Kasumi-1 (cell line): ENCODE data around the gene CDH4.

ENCODE experiments used
- DNase-seq, 2 experiments: peaks; one replicate each; lab custom pipeline; 2025; lab: John Stamatoyannopoulos, UW

CDH4 gene

DNA sequence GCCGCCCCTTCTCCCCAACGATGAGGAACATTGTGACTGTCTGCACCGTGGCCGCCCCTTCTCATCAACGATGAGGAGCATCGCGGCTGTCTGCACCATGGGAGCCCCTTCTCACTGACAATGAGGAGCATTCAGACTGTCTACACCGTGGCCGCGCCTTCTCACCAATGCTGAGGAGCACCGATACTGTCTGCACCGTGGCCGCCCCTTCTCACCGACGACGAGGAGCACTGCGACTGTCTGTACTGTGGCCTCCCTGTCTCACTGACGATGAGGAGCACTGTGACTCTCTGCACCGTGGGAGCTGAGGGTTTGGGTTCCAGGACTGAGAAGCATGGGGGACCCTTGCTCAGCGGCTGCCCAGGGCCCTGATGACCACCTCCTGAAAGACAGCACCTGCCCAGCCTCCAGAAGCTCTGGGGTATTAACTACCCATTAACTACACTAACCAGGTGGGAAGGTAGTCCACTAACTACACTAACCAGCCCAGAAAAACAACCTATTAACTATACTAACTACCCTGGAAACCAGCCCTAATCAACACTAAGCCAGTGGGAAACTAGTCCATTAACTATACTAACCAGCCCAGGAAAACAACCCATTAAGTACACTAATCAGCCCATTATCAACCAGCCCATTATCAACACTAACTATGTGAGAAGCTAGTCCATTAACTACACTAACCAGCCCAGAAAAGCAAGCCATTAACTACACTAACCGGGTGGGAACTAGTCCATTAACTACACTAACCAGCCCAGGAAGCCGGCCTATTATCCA, 696.7 kb downstream of the CDH4 start:
- no peak for DNase-seq

DNA sequence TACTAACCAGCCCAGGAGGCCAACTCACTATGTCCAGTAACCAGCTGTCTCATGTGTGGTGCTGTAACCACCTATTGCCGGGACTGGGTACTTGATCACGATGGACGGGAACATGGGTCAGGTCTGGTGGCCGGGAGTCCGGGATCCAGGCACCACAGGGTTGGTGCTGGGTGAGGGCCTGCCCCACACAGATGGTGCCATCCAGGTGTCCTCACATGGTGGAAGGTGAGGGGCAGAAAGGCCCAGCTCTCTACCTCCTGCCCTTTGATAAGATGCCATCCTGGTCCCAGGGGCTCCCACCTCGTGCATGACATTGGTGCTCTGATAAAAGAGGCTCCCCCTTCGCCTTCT, 697.3 kb downstream of the CDH4 start:
- DNase-seq: no peak

DNA sequence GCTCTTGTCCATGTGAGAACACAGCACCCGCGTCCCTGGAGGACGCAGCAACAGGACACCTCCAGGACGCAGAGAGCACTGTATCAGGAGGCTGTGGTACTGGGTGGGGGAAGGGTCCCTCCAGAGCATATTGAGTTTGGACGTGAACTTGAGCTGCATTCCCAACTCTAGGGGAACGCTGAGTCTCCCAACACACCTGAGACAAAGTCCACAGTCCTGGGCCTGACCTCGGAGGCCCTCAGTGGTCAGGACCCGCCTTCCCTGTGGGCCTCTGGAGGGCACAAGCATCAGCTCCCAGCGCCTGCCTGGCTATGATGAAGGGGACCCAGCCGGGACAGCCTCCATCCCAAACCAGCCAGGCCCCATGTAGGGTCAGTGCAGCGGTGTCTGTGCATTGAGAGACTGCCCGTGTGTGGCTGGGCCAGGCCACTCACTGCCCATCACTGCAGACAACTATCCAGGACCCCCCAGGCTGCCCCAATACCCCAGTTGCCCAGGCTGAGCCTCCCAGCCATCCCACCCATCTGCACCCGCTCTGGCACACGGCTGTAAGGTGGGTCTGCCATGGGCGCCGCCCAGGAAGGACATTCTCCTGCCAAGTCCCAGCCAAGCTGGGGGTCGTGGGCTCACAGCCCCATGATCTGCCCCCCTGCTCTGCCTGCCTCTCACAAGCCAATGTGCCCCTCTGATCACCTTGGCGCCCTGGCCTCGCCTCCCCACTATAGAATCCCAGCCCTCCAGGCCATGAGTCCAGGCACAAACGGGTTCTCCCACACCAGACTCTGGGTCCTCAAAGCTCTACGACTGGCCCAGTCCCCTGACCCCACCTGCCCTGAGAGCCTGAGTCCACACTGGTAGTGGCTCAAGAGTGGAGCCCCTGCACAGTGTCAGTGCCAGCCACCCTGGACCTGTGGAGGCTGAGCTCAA, 697.9 kb downstream of the CDH4 start:
- no peak for DNase-seq

DNA sequence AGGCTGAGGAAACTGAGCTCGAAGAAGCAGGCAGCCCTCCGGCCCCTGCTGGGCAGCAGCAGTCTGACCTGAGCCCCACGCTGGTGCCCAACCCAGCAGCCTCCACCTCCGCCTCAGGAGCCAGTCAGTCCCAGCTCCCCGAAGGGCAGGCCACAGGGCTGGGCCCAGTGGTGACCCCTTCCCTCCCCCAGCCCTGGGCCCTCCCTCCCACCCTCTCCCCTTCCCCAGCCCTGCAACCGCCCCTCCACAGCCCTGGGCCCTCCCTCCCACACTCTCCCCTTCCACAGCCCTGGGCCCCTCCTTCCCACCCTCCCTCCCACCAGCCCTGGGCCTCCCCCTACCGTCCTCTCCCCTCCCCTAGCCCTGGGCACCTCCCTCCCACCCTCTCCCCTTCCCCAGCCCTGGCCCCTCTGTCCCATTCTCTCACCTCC, 698.6 kb downstream of the CDH4 start:
- DNase-seq: no peak

DNA sequence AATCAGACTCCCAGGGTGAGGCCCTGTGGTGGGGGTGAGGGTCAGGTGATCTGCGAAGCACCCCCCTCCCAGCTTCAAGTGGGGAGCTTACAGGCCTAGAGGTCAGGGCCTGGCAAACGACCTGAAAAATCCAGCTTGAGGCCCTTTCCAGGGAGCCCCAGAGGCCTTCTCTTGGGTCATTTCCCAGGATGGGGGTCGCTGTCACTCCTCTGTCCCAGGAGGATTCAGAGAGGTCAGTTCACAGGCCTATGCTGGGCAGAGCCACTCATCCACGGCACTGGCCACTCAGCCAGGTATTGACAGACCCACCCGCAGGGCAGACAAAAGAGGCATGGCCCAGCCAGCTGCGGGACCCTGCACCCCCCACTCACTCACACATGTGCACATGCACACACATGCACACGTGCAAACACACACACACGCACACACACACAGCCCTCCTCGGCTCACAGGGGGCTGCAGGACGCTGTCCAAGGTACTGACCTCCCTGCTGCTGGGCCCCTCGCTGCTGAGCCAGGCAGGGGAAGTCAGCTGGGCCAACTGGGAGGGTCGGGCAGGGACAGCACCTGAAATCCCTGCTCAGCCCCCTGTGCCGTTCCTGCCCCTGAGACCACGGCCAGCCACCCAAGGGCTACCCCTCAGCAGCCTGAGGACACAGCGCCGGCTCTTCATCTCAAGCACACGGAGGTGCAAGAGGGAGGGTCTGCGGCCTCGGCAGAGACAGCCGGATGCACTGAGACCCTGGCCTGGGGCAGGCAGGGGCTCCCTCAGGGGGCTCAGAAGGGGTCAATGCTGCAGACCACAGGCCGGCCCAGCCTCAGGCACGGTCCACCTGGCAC, 699.9 kb downstream of the CDH4 start:
- peak in 1 of 2 experiments; percentile 21 for DNase-seq

DNA sequence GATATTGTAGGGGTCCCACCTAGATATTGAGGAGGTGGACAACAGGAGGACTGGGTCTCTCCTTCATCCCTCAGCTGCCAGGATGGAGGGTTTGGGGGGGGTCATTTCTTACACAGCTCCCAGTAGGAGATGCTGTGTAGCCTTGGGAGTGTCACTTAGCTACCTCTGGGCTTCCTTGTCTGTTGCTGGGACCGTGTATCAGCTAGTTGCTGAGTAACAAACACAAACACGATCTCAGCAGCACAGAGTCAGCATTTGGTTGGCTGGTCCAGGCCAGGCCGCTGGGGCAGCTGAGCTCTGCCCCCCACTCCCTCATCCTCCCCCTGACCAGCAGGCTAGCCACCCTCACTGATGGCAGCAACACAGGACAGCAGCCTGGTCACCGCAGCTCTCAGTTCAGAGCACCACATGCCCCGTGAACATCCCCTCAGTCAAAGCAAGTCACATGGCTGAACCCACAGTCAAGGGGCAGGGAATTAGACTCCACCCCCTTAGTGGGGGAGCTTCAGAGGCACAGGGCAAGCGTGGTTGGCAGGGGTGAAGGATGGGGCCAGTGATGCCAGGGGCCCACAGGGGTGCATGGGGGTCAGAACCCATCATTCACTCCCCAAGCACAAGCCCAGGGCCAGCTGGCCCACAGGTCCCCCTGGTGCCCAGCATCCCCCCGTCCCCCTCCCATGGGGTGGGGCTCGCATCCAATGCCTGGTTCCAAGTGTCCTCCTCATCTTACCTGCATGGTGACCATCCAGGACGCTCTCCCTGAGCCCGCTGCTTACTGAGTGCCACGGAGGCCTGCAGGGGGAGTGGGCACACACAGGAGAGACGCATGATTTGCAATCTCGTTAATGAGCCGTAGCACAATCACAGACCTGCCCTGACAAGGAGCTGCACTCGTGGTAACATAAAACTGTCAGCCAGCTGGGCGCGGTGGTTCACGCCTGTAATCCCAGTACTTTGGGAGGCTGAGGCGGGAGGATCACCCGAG, 701.3 kb downstream of the CDH4 start:
- no peak for DNase-seq

DNA sequence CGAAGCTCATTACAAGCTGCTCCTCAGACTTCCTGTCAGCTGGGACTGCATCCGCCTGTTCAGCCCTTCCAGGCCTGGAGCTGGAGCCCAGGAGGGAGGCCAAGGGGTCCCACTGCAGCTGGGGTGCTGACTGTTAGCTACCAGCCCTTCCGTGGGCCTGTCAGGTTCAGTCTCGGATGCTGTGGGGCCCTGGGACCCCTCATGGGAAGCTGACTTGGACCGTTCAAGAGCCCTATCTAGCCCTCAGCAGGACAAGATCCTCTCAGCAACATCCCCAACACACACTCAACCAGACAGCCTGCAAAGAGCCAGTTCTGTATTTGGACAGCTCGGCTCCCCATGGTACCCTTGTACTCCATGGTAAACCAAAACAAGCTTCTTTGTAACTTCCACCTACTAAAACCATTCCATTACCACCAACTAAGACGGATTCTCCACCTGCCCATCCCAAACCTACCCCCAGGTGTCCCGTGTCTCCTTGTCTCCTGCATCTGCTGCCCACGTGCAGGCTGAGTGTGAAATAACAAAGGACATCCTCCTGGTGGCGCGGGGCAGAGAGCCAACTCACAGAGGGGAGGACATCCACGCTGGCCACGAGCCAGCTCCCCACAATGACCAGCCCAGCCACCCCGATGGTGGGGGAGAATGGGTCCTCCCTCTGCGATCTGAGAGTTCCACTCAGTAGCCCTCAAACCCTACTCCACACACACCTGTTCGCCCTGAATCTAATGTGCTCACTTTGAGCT, 702.4 kb downstream of the CDH4 start:
- DNase-seq: no peak

DNA sequence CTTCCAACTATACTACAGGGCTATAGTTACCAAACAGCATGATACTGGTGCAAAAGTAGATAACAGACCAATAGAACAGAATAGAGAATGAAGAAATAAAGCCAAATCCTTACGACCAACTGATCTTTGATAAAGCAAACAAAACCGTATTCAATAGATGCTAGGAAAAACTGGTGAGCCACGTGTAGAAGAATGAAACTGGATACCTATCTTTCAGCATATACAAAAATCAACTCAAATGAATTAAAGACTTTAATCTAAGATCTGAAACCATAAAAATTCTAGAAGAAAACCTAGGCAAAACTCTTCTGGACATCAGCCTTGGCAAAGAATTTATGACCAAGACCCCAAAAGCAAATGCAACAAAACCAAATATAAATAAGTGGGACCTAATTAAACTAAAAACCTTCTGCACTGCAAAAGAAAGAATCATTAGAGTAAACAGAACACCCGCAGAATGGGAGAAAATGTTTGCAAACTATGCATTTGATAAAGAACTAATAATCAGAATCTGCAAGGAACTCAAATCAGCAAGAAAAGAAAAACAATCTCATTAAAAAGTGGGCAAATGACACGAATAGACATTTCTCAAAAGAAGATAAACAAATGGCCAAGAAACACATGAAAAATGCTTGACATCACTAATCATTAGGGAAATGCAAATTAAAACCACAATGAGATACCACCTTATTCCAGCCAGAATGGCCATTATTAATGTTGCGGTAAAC, 703.8 kb downstream of the CDH4 start:
- no peak for DNase-seq

DNA sequence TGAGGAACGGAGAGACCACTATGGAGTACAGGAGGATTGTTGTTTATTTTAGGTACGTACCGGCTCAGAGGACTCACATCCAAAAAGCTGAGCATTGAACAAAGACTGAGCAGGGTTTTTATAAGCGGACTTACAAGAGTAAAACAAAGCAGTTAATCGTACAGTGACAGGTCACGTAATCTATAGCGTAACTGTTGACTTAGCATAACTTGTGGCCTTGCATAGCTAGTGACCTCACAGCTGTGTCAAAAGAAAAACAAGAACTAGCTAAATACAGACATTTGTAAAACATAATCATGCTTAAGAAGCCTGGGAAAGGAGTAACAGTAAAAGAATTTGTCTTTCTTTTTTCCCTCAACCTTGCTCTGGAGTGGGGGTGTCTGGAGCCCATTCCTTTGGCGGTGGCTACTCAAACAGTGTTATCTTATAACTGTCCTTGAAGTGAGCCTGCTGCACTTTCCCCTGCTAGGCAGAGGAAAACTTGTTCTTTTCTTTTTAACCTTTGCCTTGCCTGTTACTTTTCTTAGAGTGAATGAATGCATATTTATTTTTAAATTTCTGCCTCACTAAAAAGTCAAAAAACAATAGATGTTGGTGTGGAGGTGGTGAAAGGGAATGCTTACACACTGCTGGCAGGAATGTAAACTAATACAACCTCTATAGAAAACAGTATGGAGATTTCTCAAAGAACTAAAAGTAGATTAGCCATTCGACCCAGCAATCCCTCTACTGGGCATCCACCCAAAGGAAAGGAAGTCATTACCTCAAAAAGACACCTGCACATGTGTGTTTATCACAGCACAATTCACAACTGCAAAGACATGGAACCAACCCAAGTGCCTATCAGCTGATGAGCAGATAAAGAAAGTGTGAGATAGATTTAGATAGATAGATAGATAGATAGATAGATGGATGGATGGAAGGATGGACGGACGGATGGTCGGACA, 704.6 kb downstream of the CDH4 start:
- DNase-seq: no peak

DNA sequence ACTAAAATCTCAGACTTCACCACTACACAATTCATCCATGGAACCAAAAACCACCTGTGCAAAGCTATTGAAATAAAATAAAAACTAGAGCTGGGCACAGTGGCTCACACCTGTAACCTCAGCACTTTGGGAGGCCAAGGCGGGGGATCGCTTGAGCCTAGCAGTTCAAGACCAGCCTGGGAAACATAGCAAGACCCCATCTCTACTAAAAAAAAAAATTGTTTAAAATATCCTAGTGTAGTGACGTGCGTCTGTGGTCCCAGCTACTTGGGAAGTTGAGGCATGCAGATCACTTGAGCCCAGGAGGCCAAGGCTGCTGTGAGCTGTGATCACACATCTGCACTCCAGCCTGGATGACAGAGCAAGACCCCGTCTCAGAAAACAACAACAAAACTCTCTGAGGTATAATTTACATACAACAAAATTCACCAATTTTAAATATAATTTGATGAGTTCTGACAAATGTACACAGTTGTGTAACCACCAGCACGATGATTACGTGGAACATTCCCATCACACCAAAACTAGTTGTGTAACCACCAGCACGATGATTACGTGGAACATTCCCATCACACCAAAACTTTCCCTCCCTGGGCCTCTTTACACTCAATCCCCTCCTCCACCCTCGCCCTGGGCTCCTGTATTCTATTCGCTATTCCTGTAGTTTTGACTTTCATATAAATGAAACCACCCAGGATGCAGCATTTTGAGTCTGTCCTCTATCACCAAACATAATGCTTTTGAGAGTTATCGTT, 706.1 kb downstream of the CDH4 start:
- no peak for DNase-seq

DNA sequence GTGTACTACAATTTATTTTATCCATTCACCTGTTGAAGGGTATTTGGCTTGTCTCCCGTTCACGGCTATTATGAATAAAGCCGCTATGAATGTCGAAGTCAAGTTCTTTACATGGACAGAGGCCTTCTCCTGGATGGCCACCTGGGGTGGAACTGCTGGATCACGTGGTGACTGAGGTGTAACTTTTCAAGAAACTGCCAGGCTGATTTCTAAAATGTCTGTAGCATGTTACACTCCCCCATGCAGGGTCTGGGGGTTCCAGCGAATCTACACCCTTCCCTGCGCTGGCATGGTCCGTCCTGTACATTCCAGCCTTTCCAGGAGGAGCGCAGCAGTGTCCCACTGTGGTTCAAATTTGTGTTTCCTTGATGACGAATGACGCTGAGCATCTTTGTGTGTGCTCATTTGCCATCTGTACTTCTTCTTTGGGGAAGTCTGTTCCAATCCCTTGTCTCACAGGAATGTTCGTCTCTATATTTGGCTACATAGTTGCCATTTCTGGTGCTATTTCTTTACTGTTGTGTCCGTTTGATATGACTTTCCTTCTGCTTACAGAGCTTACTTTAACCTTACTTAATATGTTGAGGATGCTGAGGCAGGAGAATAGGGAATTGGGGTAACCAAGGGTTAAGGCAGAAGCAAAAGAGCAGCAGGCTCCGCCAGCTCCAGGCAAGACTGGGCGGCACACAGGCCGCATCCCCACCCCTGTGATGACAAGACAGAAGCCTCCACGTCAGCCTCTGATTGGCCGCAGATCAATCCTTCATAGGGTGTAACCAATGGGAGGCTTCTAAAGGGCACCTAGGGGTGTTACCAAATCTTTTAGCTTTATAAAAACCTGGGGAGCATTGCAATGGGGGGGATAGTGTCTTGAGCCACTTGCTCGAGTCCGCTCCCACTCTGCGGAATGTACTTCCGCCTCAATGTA, 707.0 kb downstream of the CDH4 start:
- DNase-seq: no peak

DNA sequence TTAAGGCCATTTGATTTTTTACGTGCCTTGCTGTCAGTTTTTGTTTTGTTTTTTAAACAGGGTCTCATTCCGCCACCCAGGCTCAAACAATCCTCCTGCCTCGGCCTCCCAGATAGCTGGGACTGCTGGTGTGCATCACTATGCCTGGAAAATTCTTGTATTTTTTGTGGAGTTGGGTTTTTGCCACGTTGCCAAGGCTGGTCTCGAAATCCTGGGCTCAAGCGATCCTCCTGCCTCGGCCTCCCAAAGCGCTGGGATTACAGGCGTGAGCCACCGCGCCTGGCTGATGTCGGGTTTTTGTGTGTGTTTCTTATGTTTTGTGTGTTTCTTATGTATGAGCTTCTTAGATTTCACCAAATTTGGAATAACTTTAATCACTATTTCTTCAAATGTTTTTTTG, 708.8 kb downstream of the CDH4 start:
- no peak for DNase-seq

DNA sequence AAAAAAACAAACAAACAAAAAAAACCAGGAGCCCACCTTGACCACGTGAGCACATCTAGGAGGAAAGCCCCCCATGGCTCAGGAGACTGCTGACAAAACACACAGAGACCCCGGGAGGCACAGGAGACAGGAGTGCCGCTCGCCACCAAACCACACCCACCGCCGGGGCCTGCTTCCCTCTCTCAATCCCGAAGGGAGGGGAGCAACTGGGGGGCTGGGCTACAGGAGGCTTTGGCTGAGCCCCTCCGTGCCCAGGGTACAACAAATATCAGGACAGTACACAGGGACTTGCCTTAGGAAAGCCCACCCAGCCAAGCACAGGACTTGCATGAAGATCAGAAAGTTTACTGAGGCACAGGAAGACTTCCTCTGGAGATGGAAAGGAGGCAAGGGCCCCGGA, 711.1 kb downstream of the CDH4 start:
- DNase-seq: no peak

DNA sequence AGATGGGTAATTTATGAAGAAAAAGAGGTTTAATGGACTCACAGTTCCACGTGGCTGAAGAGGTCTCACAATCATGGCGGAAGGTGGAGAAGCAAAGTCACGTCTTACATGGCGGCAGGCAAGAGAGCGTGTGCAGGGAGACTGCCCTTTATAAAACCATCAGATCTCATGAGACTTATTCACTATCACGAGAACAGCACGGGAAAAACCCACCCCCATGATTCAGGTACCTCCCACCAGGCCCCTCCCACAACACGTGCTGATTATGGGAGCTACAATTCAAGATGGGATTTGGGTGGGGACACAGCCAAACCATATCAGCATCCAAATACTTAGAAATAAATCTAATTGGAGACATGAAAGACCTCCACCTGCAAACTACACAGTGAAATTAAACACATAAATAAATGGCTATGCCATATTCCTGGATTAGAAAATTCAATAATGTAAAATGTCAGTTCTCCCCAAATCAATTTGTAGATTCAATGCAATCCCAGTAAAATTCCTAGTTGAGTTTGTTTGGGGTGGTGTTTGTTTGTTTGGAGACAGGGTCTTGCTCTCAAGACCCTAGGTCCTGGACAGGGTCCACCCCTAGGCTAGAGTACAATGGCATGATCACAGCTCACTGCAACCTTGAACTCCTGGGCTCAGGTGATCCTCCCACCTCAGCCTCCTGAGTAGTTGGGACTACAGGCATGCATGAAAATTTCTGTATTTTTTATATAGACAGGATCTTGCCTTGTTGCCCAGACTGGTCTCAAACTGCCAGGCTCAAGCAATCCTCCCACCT, 712.0 kb downstream of the CDH4 start:
- DNase-seq: no peak

DNA sequence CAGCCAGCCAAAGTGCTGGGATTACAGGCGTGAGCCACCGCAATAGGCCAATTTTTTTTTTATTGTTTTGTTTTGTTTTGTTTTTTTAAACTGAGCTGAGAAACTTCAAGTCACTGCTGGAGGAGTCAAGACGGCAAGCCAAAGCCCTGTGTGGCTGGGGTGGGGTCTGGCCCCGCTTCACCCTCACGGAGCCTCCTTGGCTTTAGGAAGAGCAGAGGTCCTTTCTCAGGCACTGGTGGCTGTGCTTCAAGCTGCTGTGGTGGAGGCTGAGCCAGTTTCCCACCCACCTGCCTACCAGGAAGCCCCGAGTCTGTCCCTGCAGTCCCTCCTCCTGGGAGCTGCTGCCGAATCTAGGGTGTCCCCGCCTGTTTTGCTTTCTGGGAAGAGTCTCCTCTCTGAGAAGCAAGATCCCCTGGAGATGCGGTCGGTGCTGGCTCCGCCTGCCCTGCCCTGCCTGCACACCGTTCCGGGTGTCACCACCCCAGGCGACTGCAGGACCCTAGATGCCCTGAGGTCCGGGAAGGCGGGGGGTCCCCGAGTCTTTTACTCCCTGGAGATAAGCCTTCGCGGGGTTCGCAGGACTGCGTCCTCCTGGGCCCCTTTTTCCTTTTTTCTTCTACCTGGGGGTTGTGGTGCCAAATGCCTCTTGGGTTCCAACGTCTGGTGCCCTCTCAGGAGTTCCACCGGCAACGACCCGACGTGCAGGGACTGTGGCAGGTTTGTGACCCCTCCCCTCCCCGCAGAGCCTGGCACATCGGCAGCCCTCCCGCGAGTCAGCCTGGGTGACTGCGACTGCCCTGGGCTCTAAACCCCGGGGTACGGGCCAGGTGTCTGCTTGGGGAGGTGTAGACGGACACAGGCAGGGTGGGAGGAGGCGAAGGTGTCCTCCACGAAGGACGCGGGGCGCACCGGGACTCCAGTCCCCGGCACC, 712.9 kb downstream of the CDH4 start:
- no peak for DNase-seq
